Bone marrow (tissue), 2 donors: ENCODE results near the gene SPEG.

ENCODE experiments used
- DNase-seq, 2 donors: peaks; one replicate each; lab custom pipeline; 2025; lab: John Stamatoyannopoulos, UW

SPEG gene

GRCh38 chr2:219462349-219462748 lies 27.7 kb downstream of the SPEG start:
- DNase-seq = no peak

DNA sequence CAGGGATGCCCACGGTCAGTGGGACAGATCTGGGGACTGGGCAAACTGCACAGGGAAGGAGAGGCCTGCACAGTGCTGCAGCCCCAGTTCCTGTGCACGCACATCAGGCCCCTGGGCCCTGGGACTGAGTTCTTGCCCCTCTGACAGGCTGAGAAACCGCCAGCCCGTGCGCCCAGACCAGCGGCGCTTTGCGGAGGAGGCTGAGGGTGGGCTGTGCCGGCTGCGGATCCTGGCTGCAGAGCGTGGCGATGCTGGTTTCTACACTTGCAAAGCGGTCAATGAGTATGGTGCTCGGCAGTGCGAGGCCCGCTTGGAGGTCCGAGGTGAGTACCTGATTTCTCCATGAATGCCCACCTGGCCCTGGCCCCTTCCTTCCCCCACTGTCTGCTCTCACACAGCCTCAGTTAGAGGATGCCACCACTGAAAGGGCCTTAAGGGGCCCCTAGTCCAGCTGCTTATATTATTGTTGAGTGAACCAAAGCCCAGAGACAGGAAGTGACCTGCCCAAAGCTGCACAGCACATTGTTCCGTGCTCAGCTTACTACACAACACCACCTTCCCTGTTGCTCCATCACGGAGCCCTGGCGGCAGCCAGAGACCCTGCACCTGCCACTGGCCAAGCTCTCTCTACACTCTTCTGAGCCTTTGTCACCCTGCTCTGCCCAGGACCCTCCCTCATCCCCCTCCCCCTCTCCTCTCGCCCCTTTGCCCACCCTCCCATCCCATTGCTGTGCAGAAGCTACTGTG lies 29.8 kb downstream of the SPEG start:
- no peak for DNase-seq

DNA sequence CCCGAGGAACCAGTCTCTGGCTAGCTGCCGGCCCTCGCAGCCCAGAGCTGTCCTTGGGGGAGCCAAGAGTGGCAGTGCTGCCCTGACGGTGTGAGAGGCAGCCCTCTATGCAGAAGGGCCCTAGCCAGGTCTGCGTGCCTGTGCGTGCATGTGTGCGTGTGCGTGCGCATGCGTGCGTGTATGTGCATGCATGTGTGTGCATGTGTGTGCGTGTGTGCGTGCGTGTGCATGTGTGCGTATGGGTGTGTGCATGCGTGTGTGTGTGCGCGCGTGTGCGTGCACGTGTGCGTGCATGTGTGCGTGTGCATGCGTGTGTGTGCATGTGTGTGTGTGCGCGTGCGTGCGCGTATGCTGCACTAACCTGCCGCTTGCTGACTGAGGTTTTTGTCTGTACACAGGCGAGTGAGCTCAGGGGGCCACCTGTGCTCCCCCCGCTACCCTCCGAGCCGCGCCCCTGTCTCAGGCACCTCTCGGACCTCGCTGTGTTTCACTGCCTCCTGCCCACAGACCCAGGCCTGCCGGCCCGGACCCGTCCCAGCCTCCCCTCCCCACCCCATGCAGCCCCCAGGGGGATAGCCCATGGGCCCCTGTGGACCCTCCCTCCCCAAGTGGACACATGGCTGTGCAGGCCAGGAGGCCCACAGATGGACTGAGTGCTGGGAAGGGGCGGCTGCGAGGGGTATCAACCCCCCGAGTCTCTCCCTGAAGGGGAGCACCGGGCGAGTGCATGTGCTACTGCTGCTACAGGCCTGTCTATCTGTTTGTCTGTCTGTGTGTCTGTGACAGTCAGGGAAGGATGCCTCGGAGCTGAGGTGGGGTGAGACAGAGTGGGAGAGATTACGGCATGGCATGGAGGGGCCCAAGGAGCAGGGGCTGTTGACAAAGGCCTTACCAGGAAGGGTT lies 31.3 kb downstream of the SPEG start:
- DNase-seq = no peak

DNA sequence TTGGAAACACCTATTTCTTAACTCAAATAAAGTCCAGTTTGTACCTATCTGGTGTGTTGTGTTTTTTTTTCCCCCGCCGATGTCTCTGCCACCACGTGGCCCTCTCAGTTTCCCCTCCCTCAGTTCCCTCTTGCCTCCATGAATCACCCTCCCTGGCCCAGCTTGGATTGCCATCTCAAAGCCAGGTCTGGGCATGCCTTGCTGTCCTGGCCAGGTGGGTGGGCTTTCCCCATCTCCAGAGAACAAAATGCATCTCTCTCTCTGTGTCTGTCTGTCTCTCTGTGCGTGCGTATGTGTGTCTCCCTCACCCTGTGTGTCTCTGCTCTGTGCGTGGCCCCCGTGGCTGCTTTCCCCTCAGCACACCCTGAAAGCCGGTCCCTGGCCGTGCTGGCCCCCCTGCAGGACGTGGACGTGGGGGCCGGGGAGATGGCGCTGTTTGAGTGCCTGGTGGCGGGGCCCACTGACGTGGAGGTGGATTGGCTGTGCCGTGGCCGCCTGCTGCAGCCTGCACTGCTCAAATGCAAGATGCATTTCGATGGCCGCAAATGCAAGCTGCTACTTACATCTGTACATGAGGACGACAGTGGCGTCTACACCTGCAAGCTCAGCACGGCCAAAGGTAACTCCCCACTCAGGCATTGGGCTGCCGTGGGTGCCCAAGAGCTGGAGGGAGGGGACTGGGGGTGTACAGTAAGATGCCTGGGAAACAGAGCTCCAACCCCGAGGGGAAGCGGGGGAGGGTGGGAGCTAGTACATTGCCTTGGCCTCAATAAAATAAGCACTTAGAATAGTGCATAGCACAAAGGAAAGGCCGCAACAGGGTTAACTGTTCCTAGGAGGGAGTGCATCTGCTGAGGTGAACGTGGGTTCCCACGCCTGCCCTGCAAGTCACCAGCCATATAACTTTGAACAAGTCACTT lies 32.4 kb downstream of the SPEG start:
- no peak for DNase-seq

DNA sequence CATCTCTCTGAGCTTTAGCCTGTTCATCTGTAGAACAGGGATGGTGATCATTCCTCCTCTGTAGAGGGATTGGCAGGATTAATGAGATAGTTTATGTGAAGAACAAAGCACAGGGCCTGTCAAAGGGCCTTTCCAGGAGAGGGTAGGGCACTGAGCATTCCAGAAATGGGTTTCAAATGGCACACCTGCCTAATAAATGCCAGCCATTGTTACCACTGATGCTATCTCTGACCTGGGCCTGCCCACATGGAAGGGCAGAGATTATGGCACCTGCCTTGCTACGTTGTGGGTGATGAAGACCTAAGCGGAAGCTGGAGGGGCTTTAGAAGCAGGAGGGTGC lies 33.1 kb downstream of the SPEG start:
- no peak for DNase-seq

- DNase-seq = no peak
Observed at GRCh38 chr2:219468410-219469185, 34.0 kb downstream of the SPEG start.

- no peak for DNase-seq
Observed at GRCh38 chr2:219469186-219469724, 34.6 kb downstream of the SPEG start.

- no peak for DNase-seq
Observed at GRCh38 chr2:219470429-219470828, 35.8 kb downstream of the SPEG start.

- DNase-seq = no peak
Observed at GRCh38 chr2:219471476-219472371, 37.1 kb downstream of the SPEG start.

GRCh38 chr2:219472629-219473187 lies 38.1 kb downstream of the SPEG start:
- DNase-seq = no peak

DNA sequence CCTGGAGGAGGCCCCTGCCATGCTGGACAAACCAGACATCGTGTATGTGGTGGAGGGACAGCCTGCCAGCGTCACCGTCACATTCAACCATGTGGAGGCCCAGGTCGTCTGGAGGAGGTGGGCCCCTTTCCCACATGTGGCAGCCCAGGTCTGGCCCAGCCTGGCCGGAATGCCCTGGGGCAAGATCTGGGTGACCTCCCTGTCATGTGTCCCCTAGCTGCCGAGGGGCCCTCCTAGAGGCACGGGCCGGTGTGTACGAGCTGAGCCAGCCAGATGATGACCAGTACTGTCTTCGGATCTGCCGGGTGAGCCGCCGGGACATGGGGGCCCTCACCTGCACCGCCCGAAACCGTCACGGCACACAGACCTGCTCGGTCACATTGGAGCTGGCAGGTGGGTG lies 38.9 kb downstream of the SPEG start:
- no peak for DNase-seq

- DNase-seq = no peak
Observed at GRCh38 chr2:219474285-219475060, 39.8 kb downstream of the SPEG start.

- no peak for DNase-seq
Observed at GRCh38 chr2:219475278-219475677, 40.6 kb downstream of the SPEG start.

DNA sequence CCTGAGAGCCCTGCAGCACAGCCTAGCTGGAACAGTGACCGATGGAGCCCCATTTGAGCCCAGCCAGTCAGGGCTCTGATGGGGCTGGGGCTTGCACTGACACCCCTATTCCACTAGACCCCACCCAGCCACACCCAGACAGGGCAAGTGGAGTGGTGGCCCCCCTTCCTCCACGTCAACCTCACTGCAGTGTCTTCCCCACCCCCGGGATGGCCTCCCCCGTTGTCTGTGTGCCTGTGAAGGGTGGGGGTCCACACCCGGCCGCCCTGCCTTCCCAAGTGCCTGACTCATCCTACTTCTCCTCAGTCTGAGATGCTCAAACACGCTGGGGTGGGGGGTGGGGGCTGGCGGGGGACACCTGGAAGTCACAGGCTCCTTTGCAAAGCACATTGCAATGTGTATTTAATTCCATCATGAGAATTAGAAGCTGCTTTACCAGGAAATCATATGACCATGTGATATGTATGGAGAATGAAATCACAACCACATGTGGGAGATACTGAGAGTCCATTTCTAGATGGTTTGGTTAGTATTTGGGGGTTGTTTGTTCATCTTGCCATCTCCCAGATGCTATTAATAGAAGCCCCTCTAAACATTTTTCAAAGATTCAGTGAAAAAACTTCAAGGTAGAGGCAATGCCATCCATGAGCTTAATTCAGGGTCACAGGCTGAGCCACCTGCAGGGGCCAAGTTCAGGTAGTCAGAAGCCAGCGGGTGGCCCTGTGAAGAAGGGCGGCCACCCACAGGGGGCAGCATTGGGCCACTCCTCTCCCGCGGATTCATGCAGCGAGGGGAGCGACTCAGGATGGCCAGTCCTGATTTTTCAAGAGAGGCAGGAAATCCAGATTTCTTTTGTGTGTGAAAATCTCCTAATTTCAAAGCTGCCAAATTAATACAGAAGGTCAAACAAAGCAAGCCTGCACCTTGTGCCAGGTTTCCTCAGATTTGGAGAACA lies 41.3 kb downstream of the SPEG start:
- DNase-seq = peak in 1 of 2 donors; percentile 11

- DNase-seq = no peak
Observed at GRCh38 chr2:219476652-219477151, 42.1 kb downstream of the SPEG start.

- no peak for DNase-seq
Observed at GRCh38 chr2:219477179-219477578, 42.5 kb downstream of the SPEG start.

DNA sequence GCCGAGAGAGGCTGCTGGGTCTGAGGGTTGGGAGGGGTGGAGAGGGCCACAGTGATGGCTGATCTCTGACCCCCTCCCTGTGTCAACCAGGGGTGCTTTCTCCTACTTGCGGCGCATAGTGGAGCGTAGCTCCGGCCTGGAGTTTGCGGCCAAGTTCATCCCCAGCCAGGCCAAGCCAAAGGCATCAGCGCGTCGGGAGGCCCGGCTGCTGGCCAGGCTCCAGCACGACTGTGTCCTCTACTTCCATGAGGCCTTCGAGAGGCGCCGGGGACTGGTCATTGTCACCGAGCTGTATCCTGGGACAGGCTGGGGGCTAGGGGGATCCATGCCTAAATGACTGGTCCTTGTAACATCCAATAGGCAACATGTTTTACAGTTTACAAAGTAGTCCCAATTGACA lies 43.2 kb downstream of the SPEG start:
- no peak for DNase-seq

GRCh38 chr2:219478916-219479315 lies 44.3 kb downstream of the SPEG start:
- no peak for DNase-seq
